ENCODE results near the gene BAIAP2L2.
"Not testable (repeated sequence)": the region's sequence is repeated elsewhere in the genome, so short reads cannot be mapped to it uniquely, and the experiment has no call there.

BAIAP2L2 gene

DNA sequence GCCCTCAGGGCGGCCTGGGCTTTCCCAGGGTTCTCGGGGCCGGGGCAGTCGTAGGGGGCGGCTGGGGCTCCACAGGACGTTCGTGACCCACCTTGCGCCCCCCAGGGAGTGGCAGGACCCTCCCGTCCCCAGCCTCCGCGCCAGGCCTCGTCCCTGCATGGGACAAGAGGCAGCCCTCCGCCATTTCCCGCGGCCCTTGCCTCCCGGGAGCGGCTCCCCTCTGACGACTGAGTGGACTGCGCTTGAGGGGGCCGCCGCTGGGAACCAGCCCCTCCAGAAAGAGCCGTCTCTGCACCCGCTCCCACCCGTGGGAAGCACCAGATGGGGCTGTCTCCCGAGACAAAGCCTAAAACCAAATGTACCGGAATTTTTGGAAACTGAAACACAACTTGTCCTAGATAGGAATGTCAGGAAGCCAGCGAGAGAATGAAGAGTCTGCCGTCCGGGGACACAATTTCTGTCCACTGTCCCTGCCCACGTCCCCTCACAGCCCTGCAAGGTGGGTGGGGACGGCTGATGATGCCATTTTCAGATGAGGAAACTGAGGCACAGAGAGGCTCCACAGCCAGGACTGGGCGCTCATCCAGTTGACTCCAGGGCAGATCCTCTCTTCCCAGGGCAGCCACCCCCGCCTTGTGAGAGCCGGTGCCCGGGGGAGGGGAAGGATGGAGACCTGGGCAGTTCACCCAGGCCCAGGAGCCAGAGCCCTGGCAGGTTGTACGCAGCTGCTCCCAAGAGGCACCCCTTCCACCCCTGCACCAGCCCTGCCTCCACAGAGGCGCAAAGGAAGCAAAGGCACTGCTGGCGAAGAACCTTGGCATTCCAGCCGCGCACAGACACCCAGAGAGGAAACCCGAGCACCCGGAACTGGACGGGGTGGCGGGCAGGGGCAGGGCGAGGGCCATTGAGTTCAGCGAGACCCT lies 71.3 kb downstream of the BAIAP2L2 start:
- Histone ChIP-seq H3K4me2 (ENCODE audit: low read length, poor library complexity, severe bottlenecking) (no peak overlapping the region), H2AFZ (ENCODE audit: low read depth, low read length) (no peak overlapping the region), H2BK12ac (ENCODE audit: low read length in 2 of 2) (no peak overlapping the region), H2BK5ac (ENCODE audit: low read depth, low read length, poor library complexity, severe bottlenecking) (no peak overlapping the region), H2BK120ac (ENCODE audit: low read depth, low read length) (no peak overlapping the region), H3K4me1 (ENCODE audit: control insufficient read depth, insufficient read depth, low read depth, low read length) (peaks cover 23% of the 10 kb centered on the region), H3K23ac (ENCODE audit: low read length in 2 of 2) (no peak overlapping the region), H3K27me3 (ENCODE audit: control insufficient read depth in 1 of 2, insufficient read depth in 1 of 2, low read length in 2 of 2) (peaks cover 0 to 7% of the 10 kb centered on the region in 2 experiments), H3K14ac (ENCODE audit: low read length in 2 of 2) (no peak overlapping the region), H2BK15ac (ENCODE audit: low read depth, poor library complexity, severe bottlenecking) (peak overlapping the region; percentile 45), H4K8ac (ENCODE audit: low read length) (no peak overlapping the region), H3K4ac (ENCODE audit: low read depth in 1 of 2, low read length in 2 of 2) (no peak overlapping the region), H3K79me1 (replicated peaks; ENCODE audit: low read length, poor library complexity, severe bottlenecking) (no peaks in the 10 kb centered on the region), H4K91ac (ENCODE audit: low read length) (no peak overlapping the region), H3K36me3 (ENCODE audit: control insufficient read depth in 1 of 2, insufficient read depth in 2 of 2, low read depth in 1 of 2, low read length in 2 of 2) (no peaks in the 10 kb centered on the region), H2AK5ac (ENCODE audit: low read length, severe bottlenecking) (no peak overlapping the region), H3K4me3 (ENCODE audit: insufficient read depth in 1 of 2, low read depth in 1 of 2, low read length in 2 of 2) (no peak overlapping the region), H3K9me3 (ENCODE audit: control insufficient read depth, low read length) (no peaks in the 10 kb centered on the region), H3K18ac (ENCODE audit: low read depth in 1 of 2, low read length in 2 of 2) (no peak overlapping the region), H3K9ac (ENCODE audit: low read length) (no peak overlapping the region), H3K27ac (ENCODE audit: low read length, poor library complexity, severe bottlenecking) (no peak overlapping the region)
- no peak for DNase-seq
- 92% methylated on average over 44 of the region's 46 CpGs for WGBS

GRCh38 chr22:38038426-38038825 lies 72.1 kb downstream of the BAIAP2L2 start:
- Histone ChIP-seq H4K8ac (ENCODE audit: low read length) (no peak overlapping the region), H2AFZ (ENCODE audit: low read depth, low read length) (no peak overlapping the region), H3K4ac (ENCODE audit: low read depth in 1 of 2, low read length in 2 of 2) (no peak overlapping the region), H3K4me1 (ENCODE audit: control insufficient read depth, insufficient read depth, low read depth, low read length) (peaks cover 31% of the 10 kb centered on the region), H3K79me1 (replicated peaks; ENCODE audit: low read length, poor library complexity, severe bottlenecking) (no peaks in the 10 kb centered on the region), H2BK120ac (ENCODE audit: low read depth, low read length) (no peak overlapping the region), H3K18ac (ENCODE audit: low read depth in 1 of 2, low read length in 2 of 2) (no peak overlapping the region), H3K4me3 (ENCODE audit: insufficient read depth in 1 of 2, low read depth in 1 of 2, low read length in 2 of 2) (no peak overlapping the region), H3K4me2 (ENCODE audit: low read length, poor library complexity, severe bottlenecking) (no peak overlapping the region), H3K9ac (ENCODE audit: low read length) (no peak overlapping the region), H2BK5ac (ENCODE audit: low read depth, low read length, poor library complexity, severe bottlenecking) (no peak overlapping the region), H2BK15ac (ENCODE audit: low read depth, poor library complexity, severe bottlenecking) (no peak overlapping the region), H3K27me3 (ENCODE audit: control insufficient read depth in 1 of 2, insufficient read depth in 1 of 2, low read length in 2 of 2) (peaks cover 0 to 7% of the 10 kb centered on the region in 2 experiments), H3K27ac (ENCODE audit: low read length, poor library complexity, severe bottlenecking) (no peak overlapping the region), H3K9me3 (ENCODE audit: control insufficient read depth, low read length) (no peaks in the 10 kb centered on the region), H4K91ac (ENCODE audit: low read length) (no peak overlapping the region), H3K36me3 (ENCODE audit: control insufficient read depth in 1 of 2, insufficient read depth in 2 of 2, low read depth in 1 of 2, low read length in 2 of 2) (no peaks in the 10 kb centered on the region), H2AK5ac (ENCODE audit: low read length, severe bottlenecking) (no peak overlapping the region), H2BK12ac (ENCODE audit: low read length in 2 of 2) (no peak overlapping the region), H3K14ac (ENCODE audit: low read length in 2 of 2) (no peak overlapping the region), H3K23ac (ENCODE audit: low read length in 2 of 2) (no peak overlapping the region)
- DNase-seq, result no peak
- WGBS, result 100% methylated on average over 15 of the region's 23 CpGs

DNA sequence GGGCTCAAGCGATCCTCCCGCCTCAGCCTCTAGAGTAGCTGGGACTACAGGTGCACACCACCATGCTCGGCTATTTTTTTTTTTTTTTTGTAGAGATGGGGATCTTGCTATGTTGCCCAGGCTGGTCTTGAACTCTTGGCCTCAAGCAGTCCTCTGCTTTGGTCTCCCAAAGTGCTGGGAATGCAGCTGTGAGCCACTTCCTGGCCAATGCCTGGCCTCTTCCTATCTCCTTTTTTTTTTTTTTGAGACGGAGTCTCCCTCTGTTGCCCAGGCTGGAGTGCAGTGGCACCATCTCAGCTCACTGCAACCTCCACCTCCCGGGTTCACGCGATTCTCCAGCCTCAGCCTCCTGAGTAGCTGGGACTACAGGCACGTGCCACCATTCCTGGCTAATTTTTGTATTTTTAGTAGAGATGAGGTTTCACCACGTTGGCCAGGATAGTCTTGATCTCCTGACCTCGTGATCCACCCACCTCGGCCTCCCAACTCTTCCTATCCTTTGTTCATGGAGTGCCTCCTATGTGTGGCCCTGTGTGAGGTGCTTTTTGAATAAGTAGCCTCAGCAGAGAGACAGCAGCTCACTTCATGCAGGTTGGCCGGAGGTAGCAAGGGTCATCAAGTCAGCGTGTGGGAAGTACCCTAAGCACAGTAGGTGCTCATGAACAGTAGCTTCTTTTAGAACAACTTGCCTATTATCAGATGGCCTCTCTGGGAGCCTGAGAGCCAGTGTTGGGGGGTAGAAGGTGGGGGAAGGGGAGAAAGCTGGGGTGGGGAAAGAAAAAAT lies 72.9 kb downstream of the BAIAP2L2 start:
- not testable (repeated sequence) for H3K4ac ChIP-seq (ENCODE audit: low read depth in 1 of 2, low read length in 2 of 2); H2BK12ac ChIP-seq (ENCODE audit: low read length in 2 of 2); DNase-seq; H2AK5ac ChIP-seq (ENCODE audit: low read length, severe bottlenecking); H3K36me3 ChIP-seq (ENCODE audit: control insufficient read depth in 1 of 2, insufficient read depth in 2 of 2, low read depth in 1 of 2, low read length in 2 of 2); H3K14ac ChIP-seq (ENCODE audit: low read length in 2 of 2); H2AFZ ChIP-seq (ENCODE audit: low read depth, low read length); H3K4me3 ChIP-seq (ENCODE audit: insufficient read depth in 1 of 2, low read depth in 1 of 2, low read length in 2 of 2); H2BK15ac ChIP-seq (ENCODE audit: low read depth, poor library complexity, severe bottlenecking); H4K8ac ChIP-seq (ENCODE audit: low read length); H4K91ac ChIP-seq (ENCODE audit: low read length); H3K27me3 ChIP-seq (ENCODE audit: control insufficient read depth in 1 of 2, insufficient read depth in 1 of 2, low read length in 2 of 2); H3K27ac ChIP-seq (ENCODE audit: low read length, poor library complexity, severe bottlenecking); H2BK120ac ChIP-seq (ENCODE audit: low read depth, low read length); H3K23ac ChIP-seq (ENCODE audit: low read length in 2 of 2); H2BK5ac ChIP-seq (ENCODE audit: low read depth, low read length, poor library complexity, severe bottlenecking); H3K79me1 ChIP-seq (replicated peaks; ENCODE audit: low read length, poor library complexity, severe bottlenecking); H3K18ac ChIP-seq (ENCODE audit: low read depth in 1 of 2, low read length in 2 of 2); H3K9ac ChIP-seq (ENCODE audit: low read length); H3K9me3 ChIP-seq (ENCODE audit: control insufficient read depth, low read length); H3K4me2 ChIP-seq (ENCODE audit: low read length, poor library complexity, severe bottlenecking)
- 93% methylated on average over 9 of the region's 13 CpGs for WGBS
- H3K4me1 ChIP-seq (ENCODE audit: control insufficient read depth, insufficient read depth, low read depth, low read length), result peaks cover 38% of the 10 kb centered on the region
